Caki2 (cell line): ENCODE measurements around the gene DPYSL3. TPM values are rescaled to one million over a fixed set of nuclear protein-coding genes. Genes with fewer than 3 reads are reported as not detected.
"Not testable (repeated sequence)": the region's sequence is repeated elsewhere in the genome, so short reads cannot be mapped to it uniquely, and the experiment has no call there.

Source experiments
- DNase-seq: peaks from one replicate; pipeline ENCODE4 v3.0.0-alpha.2; 2015; ENCODE audit warnings: low read depth
- in situ Hi-C: cut with HindIII; loops from 2 replicates; pipeline ENCODE4 v1.10.0; 2016; ENCODE audit warnings: low sequenced_read_pairs, low pct_unique_long_range_greater_than_20kb, mixed read lengths
- total RNA-seq: library from RNA; depleted of rRNA; stranded (reverse); fragments of >200 nt; shearing (Covaris generic); gene quantifications from 2 replicates; pipeline ENCODE4 v1.2.3, GENCODE V29; 2014; ENCODE audit warnings: low replicate concordance; rRNA removed

The DPYSL3 gene
- 186 and 226 TPM in 2 replicates for total RNA-seq

- in situ Hi-C loops = no loop called here
- peak; percentile 81 for DNase-seq
Measured at GRCh38 chr5:147509710-147510651, at the start of gene DPYSL3. TSS of gene DPYSL3 (minus strand) at chr5:147510068. CDS start at chr5:147509858, 210 bp downstream.

- peak; percentile 59 for DNase-seq
- in situ Hi-C loops = no loop called here
Measured at GRCh38 chr5:147558826-147559225, 49.0 kb upstream of the DPYSL3 start.

DNA sequence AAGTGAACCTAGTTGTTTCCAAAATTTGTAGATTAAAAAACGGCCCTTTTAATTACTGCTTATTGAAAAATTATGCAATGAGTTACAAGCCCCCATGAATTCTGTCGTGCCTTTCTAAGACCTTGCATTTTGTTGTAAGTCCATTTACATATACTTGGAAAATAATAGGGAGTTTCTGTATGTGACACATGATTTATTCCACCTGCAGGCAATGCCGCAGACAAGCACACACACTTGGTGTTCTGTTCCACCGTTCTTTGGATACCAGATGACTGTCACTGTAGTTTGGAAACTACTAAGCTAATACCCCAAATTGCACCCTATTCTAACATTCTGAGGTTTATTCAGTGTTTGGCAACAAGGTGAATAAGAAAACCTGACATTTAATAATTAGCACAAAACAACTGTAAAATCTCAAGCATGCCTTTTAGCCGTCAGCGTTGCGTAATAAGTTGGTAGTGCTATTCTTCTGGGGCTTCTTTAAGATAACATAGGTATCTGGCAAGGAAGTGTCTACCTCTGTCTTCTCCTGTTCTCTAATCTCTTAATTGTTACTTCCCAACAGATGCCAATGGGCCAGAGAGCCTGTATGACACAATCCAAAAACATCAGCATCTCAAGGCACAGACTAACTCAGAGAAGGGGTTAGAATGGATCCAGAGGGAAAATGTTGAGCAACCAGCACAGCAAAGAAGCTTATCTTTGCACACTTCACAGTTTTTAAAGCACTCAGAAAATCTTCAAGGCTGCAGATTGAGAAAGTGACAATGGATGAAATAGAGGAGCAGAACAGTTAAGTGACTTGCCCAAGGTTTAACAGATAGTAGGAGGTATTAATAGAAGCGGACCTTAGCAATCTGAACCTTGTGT lies 48.2 kb upstream of the DPYSL3 start:
- in situ Hi-C loops = no loop called here
- DNase-seq = no peak

DNA sequence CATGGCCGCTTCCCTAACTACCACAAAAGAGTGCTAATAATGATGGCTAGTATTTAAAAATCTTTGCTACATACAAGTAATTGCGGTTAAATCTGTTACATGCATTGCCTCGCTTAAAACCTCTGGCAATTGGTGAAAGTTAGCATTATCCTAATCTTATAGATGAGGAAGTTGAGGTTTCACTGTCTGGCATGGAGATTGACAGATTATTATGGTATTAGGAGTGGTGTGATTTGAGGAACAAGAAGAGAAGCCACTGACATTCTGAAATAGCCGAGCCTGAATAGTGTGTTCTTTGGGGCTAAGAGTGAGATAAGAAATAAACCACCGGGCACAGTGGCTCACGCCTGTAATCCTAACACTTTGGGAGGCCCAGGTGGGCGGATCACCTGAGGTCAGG lies 45.3 kb upstream of the DPYSL3 start:
- in situ Hi-C loops = no loop called here
- DNase-seq = no peak

DNA sequence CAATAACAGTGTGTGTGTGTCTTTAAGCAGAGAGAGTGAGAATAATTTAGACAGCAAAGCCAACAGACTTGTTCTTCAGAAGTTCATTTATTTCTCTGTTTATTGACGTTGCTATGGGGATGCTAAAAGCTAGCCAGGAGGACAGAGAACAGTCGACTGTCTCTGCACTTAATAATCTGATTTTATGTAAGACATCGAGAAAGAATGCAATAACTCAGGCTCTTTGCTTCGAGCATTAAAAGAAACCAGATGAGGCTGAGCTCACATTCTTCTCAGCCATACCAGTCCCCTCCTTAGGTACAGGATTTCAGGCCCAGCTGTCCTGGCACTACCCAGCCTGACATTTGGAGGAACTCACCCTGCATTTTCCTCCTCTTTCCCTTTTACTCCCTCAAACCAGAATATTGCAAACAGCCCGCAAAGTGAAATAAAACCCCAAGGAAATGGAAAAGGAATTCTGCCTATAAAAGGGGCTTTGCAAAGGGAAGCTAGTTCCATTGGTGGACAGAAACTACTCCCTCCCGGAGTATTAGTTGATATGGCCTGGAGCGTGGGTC lies 44.5 kb upstream of the DPYSL3 start:
- no peak for DNase-seq
- in situ Hi-C loops = no loop called here

DNA sequence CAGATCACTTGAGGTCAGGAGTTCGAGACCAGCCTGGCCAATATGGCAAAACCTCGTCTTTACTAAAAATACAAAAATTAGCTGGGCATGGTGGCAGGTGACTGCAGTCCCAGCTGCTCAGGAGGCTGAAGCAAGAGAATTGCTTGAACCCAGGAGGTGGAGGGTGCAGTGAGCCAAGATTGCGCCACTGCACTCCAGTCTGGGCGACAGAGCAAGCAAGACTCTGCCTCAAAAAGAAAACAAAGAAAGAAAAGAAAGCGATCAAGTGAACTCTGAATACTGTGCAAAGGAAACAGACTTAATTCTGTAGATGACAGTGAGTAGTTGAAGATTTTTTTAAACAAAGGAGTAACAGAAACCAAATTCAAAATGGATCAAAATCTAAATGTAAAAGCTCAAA lies 43.9 kb upstream of the DPYSL3 start:
- in situ Hi-C loops = not testable (repeated sequence)

GRCh38 chr5:147552897-147553296 lies 43.0 kb upstream of the DPYSL3 start:
- no peak for DNase-seq
- in situ Hi-C loops = no loop called here

More for the DNA sequence above, 43.9 kb upstream of the DPYSL3 start:
- not testable (repeated sequence) for DNase-seq

DNA sequence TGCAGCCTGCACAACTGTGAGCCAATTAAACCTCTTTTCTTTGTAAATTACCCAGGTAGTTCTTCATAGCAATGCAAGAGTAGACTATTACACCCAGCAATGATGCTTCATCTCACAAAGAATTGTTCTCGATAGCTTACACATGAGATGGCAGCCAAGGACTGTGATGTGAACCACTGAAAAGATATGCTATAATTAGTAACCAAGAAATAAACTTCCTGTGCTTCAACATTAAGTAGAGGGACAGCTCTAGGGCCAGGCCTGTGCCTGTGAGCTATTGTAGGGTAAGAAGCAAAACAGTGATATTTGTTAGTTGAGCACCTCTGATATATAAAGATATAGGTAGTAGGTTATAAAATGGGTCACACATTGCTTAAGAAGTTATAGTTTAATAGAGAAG lies 41.8 kb upstream of the DPYSL3 start:
- DNase-seq = no peak
- in situ Hi-C loops = no loop called here

DNA sequence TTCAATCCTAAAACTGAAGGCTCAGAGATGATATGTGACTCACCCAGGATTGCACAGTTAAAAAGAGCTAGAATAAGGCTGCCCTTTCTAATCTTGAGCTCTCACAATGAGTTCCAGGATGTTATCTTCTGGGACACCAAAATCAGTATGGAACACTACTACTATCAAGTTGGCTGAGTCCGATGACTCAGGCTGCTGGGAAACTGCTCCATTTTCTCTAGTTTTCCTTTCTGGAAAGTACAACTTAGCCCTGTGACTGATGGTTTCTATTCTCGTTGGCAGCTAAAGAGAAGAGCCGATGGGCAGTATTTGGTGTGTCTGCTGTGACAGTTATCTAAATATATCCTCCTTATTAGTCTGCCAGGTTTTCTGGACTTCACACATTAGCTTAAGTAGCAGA lies 37.9 kb upstream of the DPYSL3 start:
- DNase-seq = no peak
- in situ Hi-C loops = no loop called here

DNA sequence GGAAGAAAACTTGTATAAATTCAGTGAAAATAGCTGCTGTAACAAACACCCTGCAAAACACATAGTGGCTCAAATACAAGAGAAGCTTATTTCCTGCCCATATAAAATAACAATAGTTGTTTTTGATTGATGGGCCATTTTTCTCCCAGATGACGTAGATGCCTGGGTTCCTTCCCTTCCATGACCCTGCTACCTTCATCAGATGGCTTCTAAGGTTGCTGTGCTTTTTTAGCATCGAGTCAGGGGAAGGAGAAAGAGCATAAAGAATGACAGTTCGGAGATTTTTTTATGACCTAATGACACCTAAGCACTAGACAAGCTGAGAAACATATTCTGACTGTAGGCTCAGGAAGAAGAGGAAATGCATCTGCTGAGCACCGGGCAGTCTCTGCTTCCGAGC lies 34.7 kb upstream of the DPYSL3 start:
- DNase-seq = no peak
- in situ Hi-C loops = no loop called here

- DNase-seq = peak; percentile 40
Measured at GRCh38 chr5:147539053-147539452, 29.2 kb upstream of the DPYSL3 start.

DNA sequence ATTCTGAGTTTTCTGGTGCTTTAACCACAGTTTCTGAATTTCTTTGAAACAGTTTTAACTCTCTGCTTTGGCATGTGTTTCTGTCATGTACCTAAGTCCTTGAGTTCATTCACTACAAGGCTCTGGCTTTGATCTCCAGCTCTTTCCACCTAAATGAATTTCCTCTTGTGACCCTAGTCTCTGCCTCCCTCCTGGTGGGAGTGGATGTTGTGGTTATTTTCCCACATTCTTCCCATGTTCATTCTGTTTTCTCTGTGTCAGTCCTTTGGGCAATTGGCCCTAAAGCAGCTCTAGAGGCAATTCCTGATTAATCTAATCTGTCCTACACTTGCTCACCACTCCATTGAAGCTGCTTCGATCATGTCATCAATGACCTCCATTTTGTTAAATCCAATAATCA lies 28.4 kb upstream of the DPYSL3 start:
- in situ Hi-C loops = no loop called here

More at GRCh38 chr5:147539053-147539452, 29.2 kb upstream of the DPYSL3 start:
- in situ Hi-C loops = no loop called here

DNA sequence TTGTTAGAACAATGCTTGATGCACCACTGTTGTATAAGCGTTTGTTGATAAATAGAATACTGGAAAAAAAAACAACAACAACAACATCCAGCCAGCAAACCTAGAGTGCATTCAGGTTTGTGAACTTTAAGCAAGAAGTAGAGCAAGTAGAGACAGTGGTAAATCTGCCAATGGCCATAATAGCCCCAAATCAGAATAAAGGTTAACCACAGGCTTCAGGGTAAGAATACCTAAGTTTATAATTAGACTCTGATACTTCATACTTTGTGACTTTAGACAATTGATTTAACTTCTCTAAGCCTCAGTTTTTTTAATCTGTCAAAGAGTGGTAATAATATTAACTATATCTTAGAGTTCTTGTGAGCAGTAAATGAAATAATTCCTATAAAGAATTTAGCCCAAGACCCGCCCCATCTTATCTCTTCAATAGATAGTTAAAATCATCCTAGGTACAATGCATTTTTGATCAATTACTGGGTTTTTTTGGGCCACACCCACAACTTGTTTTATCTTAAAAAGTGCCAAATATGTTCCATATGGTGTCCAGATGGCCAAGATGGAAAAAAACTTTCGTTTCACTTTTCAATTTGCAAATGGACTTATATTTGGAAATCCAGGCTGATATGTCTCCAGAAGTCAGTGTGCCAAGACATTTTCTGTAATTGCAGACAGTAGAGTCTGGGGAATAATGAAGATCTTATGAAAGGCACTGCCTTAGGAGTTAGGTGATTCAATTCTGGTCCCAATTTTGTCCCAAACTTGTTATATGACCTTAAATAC lies 24.5 kb upstream of the DPYSL3 start:
- no peak for DNase-seq
- in situ Hi-C loops = no loop called here

More for the DNA sequence above, 28.4 kb upstream of the DPYSL3 start:
- DNase-seq = no peak

DNA sequence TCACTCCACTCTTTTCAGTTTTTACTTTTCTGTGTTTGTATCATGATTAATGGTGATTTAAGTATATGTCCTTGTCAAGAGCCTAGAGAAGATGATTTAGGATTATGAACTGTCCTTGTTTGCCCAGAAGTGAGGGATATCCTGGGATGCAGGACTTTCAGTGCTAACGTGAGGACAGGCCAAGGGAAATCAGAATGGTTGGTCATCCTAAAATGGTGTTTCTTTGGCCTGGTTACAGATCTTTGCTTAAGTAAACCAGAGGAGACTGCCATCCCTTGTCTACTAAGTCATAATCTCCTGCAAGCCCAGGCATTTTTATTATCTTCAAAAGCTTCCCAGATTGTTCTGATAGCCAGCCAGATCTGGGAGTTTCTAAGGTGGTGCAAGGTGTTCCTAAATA lies 22.3 kb upstream of the DPYSL3 start:
- no peak for DNase-seq
- in situ Hi-C loops = no loop called here

DNA sequence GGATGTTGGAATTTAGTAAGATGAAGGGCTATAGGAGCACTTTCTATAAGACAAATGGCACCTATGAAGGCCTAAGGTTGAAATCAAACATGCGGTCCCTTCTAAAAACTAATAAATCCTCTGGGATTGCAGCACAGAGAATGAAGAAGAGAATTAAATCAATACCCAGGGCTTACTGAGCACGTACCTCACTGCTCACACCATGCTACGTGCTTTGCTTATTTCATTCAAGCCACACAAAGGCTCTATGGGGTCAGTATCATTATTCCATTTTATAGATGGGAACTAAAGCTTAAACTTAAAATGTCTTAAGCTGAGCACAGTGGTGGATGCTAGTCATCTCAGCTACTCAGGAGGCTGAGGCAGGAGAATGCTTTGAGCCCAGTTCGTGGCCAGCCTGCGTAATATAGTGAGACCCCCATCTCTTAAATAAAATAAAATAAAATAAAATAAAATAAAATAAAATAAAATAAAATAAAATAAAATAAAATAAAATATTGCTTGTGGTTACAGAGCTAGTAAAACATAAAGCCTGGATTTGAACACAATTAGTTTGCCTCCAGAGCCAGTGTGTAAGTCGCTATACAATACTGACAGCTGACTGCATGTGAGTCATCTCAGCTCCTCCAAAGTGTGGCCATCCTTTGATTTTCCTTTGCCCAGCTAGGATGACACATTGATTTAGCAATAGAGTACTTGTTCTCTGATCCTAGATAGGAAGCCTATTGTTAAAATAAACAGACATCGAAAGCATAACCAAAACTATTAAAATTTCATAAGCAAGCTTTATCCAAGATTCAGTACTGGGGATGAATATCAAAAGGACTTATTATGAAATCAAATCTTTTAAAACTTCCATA lies 20.9 kb upstream of the DPYSL3 start:
- DNase-seq = peak; percentile 40
- in situ Hi-C loops = no loop called here

DNA sequence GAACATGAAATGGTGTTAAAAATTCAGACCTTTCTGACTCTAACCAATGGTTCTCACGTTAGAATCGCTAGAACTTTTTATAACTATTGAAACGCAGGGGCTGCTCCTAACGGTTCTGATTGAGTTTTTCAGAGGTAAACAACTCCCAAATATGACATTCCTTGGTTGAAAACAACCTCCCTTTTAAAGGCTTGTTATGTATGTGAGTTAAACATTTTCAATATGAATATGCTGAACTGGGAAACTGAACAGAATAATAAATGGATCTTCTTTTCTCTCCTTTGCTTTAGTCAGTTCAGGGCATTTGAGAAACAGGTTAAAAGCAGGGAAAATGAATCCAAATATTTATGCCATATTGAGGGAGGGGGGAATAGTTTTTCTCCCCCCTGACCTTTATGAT lies 13.2 kb upstream of the DPYSL3 start:
- in situ Hi-C loops = no loop called here
- no peak for DNase-seq

- DNase-seq = peak; percentile 45
- in situ Hi-C loops = no loop called here
Measured at GRCh38 chr5:147522435-147522834, 12.6 kb upstream of the DPYSL3 start.
